Measurements from ENCODE around the gene LGI4.

The LGI4 gene

DNA sequence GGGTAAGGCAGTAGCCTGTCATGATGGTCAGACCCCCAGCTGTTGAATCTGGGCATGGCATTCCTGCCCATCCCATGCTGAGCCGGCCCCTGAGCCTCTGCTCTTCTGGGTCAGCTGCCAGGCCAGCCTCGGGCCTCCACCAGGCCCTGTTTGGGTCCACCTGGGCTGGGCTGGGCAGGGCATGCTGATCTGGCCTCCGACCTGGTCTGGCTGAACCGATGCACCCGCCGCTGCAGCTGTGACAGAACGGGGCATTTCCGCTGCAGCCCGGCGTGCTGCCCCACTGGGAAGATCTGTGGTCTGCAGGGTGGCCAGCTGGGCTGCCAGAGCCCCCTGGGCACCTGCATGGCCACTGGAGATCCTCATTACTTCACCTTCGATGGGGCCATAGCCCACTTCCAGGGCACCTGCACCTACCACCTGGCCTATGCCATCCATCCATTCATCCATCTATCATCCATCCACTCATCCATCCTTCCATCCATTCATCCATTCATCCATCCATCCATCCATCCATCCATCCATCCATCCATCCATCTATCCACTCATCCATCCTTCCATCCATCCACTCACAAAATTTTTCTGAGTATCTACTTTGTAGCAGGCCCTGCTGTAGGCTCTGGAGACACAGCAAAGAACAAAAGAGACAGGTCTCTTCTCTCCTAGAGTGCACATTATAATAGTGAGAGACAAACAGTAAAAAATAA lies 40.8 kb downstream of the LGI4 start:
- DNase-seq (ENCODE audit: low read depth), result no peak
- TF ChIP-seq, protein P1, sequence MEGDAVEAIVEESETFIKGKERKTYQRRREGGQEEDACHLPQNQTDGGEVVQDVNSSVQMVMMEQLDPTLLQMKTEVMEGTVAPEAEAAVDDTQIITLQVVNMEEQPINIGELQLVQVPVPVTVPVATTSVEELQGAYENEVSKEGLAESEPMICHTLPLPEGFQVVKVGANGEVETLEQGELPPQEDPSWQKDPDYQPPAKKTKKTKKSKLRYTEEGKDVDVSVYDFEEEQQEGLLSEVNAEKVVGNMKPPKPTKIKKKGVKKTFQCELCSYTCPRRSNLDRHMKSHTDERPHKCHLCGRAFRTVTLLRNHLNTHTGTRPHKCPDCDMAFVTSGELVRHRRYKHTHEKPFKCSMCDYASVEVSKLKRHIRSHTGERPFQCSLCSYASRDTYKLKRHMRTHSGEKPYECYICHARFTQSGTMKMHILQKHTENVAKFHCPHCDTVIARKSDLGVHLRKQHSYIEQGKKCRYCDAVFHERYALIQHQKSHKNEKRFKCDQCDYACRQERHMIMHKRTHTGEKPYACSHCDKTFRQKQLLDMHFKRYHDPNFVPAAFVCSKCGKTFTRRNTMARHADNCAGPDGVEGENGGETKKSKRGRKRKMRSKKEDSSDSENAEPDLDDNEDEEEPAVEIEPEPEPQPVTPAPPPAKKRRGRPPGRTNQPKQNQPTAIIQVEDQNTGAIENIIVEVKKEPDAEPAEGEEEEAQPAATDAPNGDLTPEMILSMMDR (conservative IDR thresholded peaks at IDR 0.05; ENCODE audit: low read length), result no peak
- no peak overlapping the region for H3K4me3 ChIP-seq (ENCODE audit: low read length)

DNA sequence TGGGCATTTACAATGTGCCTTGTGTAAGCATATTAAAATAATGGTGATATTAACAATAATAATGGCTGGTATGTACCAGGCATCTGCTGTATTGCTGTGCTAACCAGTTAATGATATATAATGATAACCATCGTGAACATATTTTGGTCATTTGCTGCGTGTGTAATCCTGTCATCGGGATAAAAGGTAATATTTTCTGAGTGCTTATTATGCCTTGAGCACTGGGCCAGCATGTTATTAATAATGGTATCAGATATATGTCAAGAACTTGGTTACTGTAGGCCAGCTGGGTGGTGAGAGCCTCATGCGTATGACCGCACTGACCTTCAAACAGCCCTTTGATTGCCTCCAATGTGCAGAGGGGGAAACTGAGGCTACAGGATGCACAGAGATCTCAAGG lies 41.4 kb downstream of the LGI4 start:
- no peak for DNase-seq (ENCODE audit: low read depth)
- H3K4me3 ChIP-seq (ENCODE audit: low read length), result no peak overlapping the region
- TF ChIP-seq, protein P1 (conservative IDR thresholded peaks at IDR 0.05; ENCODE audit: low read length), result no peak

DNA sequence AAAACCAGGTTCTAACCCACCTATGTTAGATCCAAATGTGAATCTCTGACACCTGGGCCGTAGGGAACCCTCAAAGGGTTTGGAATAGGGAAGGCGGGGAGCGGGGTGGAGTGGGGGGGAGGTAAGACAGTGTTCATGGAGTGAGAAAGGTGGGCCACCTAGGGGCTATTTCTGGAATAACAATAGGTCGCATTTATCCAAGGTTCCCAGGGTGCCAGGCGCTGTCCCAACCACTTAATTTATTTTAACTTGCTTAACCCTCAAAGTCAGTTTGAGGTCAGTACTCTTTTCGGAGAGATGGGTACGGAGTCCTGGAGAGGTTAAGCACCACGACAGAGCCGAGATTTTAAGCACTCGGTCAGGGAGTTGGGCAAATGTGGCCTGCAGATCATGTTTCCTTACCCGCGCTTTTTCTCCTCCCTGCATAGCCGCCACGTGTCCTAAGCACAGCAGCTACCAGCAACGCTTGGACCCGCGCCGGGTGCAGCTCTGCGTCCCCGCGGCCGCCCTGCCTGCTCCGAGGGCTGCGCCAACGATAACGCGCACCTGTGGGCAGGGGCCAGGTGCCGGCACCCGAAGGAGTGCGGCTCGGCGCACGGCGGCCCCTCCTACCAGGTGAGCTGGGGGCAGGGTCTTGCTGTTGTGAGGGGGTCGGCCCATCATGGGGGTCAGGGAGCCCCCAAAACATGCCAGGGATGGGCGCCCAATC lies 44.2 kb downstream of the LGI4 start:
- TF ChIP-seq, protein P1 (conservative IDR thresholded peaks at IDR 0.05; ENCODE audit: low read length), result peak; percentile 65
- DNase-seq (ENCODE audit: low read depth), result peak; percentile 56
- H3K4me3 ChIP-seq (ENCODE audit: low read length), result no peak overlapping the region

DNA sequence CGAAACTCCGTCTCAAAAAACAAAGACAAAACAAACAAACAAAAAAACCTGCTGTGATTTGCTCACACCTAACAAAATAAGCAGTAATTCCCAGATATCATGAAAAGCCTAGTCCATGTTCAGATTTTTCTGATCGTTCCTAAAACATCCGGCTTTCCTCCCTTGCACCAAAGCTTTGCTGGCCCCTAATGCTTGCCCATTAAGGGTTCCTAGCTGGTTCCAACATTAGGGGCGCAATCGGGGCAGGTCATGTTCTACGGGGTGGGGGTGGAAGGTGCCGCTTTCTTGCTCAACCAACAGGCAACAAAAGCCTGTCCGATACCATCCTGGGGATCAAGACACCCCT lies 44.7 kb downstream of the LGI4 start:
- H3K4me3 ChIP-seq (ENCODE audit: low read length), result no peak overlapping the region
- TF ChIP-seq, protein P1 (conservative IDR thresholded peaks at IDR 0.05; ENCODE audit: low read length), result no peak
- DNase-seq (ENCODE audit: low read depth), result no peak

DNA sequence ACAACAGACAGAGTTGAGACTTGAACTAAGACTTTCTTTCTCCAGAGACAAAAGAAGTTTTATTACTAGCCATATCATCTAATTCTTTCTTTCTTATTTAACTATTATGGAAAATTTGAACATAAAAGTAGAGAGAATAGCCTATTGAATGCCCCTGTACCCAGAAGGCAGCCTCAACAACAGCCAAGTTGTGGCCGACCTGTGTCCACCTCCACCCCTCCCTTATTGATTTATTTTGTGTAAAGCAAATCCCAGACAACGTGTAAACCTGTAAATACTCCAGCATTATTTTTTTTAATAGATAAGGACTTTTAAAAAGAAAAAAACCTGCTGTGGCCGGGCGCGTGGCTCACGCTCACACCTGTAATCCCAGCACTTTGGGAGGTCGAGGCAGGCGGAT lies 45.3 kb downstream of the LGI4 start:
- DNase-seq (ENCODE audit: low read depth), result no peak
- TF ChIP-seq, protein P1 (conservative IDR thresholded peaks at IDR 0.05; ENCODE audit: low read length), result no peak
- no peak overlapping the region for H3K4me3 ChIP-seq (ENCODE audit: low read length)

DNA sequence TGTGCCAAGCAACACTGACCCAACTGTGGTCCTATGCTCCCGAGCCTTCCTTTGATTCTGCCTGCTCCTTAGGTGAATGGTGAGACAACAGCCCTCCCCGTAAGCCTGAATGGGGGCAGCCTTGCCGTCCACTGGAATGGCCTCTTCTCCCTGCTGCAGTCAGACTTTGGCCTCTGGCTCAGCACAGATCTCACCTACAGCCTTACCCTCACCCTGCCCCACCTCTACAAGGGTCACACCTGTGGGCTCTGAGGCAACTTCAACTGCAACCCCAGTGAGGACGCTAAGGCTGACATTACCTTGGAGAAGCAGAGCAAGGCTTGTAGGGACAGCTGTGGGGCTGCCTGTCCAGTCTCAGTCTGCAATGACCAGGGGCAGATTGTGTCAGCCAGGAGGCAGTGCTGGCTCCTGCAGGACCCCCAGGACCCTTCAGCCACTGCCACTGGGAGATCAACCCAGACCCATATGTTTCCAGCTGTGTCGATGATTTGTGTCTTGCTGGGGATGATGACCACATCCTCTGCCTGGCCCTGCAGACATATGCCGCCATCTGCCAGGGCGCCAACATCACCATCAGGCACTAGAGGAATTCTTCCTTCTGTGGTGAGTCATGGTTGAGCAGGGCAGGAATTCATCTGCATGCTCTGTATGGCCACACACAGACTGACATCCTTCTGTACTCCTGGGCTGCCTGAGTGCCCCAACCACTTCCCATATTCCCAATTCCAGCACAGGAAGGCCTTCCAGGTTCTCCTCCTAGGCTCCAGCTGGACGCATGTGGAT lies 46.5 kb downstream of the LGI4 start:
- peak; percentile 95 for DNase-seq (ENCODE audit: low read depth)
- TF ChIP-seq, protein P1 (conservative IDR thresholded peaks at IDR 0.05; ENCODE audit: low read length), result no peak; the same call in 1 of the 2 replicates
- no peak overlapping the region for H3K4me3 ChIP-seq (ENCODE audit: low read length)
